Stimulated activated naive B cell treated with anti-CD40 and anti-IgM and Interleukin-4, amounts not matched to agents 10 μg/mL and 1 μg/mL and 100 μg/mL, for 72 hours (primary cell): ENCODE data around the gene USP34.

ENCODE experiments used
- ATAC-seq, 2 donors: fragments of 150-1000 bp; cut with Tn5 transposase; replicated peaks; 2 replicates each; pipeline ENCODE4 v1.10.0; 2021; ENCODE audit warnings: moderate library complexity in 1 of 2
- DNase-seq: peaks from one replicate; pipeline ENCODE4 v3.0.0; 2021
- H3K27ac Mint-ChIP-seq: one replicate; pipeline ENCODE4 v1.8.0; 2022; ENCODE audit warnings: mild to moderate bottlenecking, mixed read lengths
- H3K27me3 Mint-ChIP-seq, 2 donors: one replicate each; pipeline ENCODE4 v1.8.0; 2022; ENCODE audit warnings: mixed read lengths in 2 of 2
- H3K36me3 Mint-ChIP-seq, 2 donors: one replicate each; pipeline ENCODE4 v1.8.0; 2022; ENCODE audit warnings: mixed read lengths in 2 of 2, mild to moderate bottlenecking in 1 of 2
- H3K4me1 Mint-ChIP-seq, 2 donors: one replicate each; pipeline ENCODE4 v1.8.0; 2022; ENCODE audit warnings: mixed read lengths in 2 of 2, mild to moderate bottlenecking in 1 of 2
- H3K4me3 Mint-ChIP-seq, 2 donors: one replicate each; pipeline ENCODE4 v1.8.0; 2022; ENCODE audit warnings: mild to moderate bottlenecking in 2 of 2, mixed read lengths in 2 of 2, moderate library complexity in 1 of 2
- H3K9me3 Mint-ChIP-seq, 2 donors: one replicate each; pipeline ENCODE4 v1.8.0; 2022; ENCODE audit warnings: mixed read lengths in 2 of 2, mild to moderate bottlenecking in 1 of 2

USP34 gene

GRCh38 chr2:61272421-61273070 lies 198.3 kb downstream of the USP34 start:
- H3K9me3 Mint-ChIP-seq = no peaks in the 10 kb centered on the region
- H3K27ac Mint-ChIP-seq = no peak overlapping the region
- H3K4me1 Mint-ChIP-seq = no peaks in the 10 kb centered on the region
- peaks cover 18 to 29% of the 10 kb centered on the region in 2 donors for H3K36me3 Mint-ChIP-seq
- DNase-seq = no peak
- ATAC-seq = no peak
- no peaks in the 10 kb centered on the region for H3K27me3 Mint-ChIP-seq
- H3K4me3 Mint-ChIP-seq = no peak overlapping the region

GRCh38 chr2:61268249-61268648 lies 202.6 kb downstream of the USP34 start:
- ATAC-seq (no peak), DNase-seq (no peak)
- no peak overlapping the region for H3K27ac Mint-ChIP-seq
- no peak overlapping the region for H3K4me3 Mint-ChIP-seq
- no peaks in the 10 kb centered on the region for H3K27me3 Mint-ChIP-seq
- no peaks in the 10 kb centered on the region for H3K4me1 Mint-ChIP-seq
- no peaks in the 10 kb centered on the region for H3K9me3 Mint-ChIP-seq
- H3K36me3 Mint-ChIP-seq = peaks cover 22 to 31% of the 10 kb centered on the region in 2 donors

- ATAC-seq = no peak
- Mint-ChIP-seq H3K27me3 (no peaks in the 10 kb centered on the region), H3K4me1 (no peaks in the 10 kb centered on the region), H3K36me3 (peaks cover 22 to 30% of the 10 kb centered on the region in 2 donors), H3K9me3 (no peaks in the 10 kb centered on the region), H3K4me3 (no peak overlapping the region), H3K27ac (no peak overlapping the region)
- DNase-seq = no peak
Observed at GRCh38 chr2:61266632-61267505, 204.0 kb downstream of the USP34 start.

- DNase-seq = no peak
Observed at GRCh38 chr2:61263830-61264229, 207.1 kb downstream of the USP34 start.

GRCh38 chr2:61262699-61263098 lies 208.2 kb downstream of the USP34 start:
- Mint-ChIP-seq H3K4me3 (no peak overlapping the region), H3K27me3 (no peaks in the 10 kb centered on the region), H3K36me3 (peaks cover 22 to 36% of the 10 kb centered on the region in 2 donors), H3K9me3 (no peaks in the 10 kb centered on the region), H3K4me1 (no peaks in the 10 kb centered on the region), H3K27ac (no peak overlapping the region)
- DNase-seq (no peak), ATAC-seq (no peak)

More at GRCh38 chr2:61263830-61264229, 207.1 kb downstream of the USP34 start:
- no peaks in the 10 kb centered on the region for H3K9me3 Mint-ChIP-seq
- peaks cover 19 to 31% of the 10 kb centered on the region in 2 donors for H3K36me3 Mint-ChIP-seq
- no peak overlapping the region for H3K27ac Mint-ChIP-seq
- no peak overlapping the region for H3K4me3 Mint-ChIP-seq
- H3K4me1 Mint-ChIP-seq = no peaks in the 10 kb centered on the region
- no peak for ATAC-seq
- H3K27me3 Mint-ChIP-seq = no peaks in the 10 kb centered on the region

GRCh38 chr2:61257446-61257845 lies 213.4 kb downstream of the USP34 start:
- no peak for ATAC-seq
- no peak overlapping the region for H3K27ac Mint-ChIP-seq
- DNase-seq = no peak
- no peaks in the 10 kb centered on the region for H3K4me1 Mint-ChIP-seq
- no peaks in the 10 kb centered on the region for H3K27me3 Mint-ChIP-seq
- H3K4me3 Mint-ChIP-seq = no peak overlapping the region
- H3K9me3 Mint-ChIP-seq = no peaks in the 10 kb centered on the region
- H3K36me3 Mint-ChIP-seq = peaks cover 31 to 46% of the 10 kb centered on the region in 2 donors

- Mint-ChIP-seq H3K36me3 (peaks cover 33 to 46% of the 10 kb centered on the region in 2 donors), H3K4me3 (no peak overlapping the region), H3K4me1 (no peaks in the 10 kb centered on the region), H3K27ac (no peak overlapping the region), H3K9me3 (no peaks in the 10 kb centered on the region), H3K27me3 (no peaks in the 10 kb centered on the region)
- no peak for ATAC-seq
- DNase-seq = no peak
Observed at GRCh38 chr2:61255580-61256437, 215.1 kb downstream of the USP34 start.

GRCh38 chr2:61254536-61254935 lies 216.4 kb downstream of the USP34 start:
- DNase-seq = no peak
- no peak for ATAC-seq
- no peaks in the 10 kb centered on the region for H3K4me1 Mint-ChIP-seq
- no peaks in the 10 kb centered on the region for H3K9me3 Mint-ChIP-seq
- H3K27ac Mint-ChIP-seq = no peak overlapping the region
- no peak overlapping the region for H3K4me3 Mint-ChIP-seq
- H3K36me3 Mint-ChIP-seq = peaks cover 39 to 55% of the 10 kb centered on the region in 2 donors
- H3K27me3 Mint-ChIP-seq = no peaks in the 10 kb centered on the region

GRCh38 chr2:61253136-61253535 lies 217.8 kb downstream of the USP34 start:
- Mint-ChIP-seq H3K4me3 (no peak overlapping the region), H3K27ac (no peak overlapping the region), H3K27me3 (no peaks in the 10 kb centered on the region), H3K36me3 (peaks cover 38 to 49% of the 10 kb centered on the region in 2 donors), H3K4me1 (no peaks in the 10 kb centered on the region), H3K9me3 (no peaks in the 10 kb centered on the region)
- ATAC-seq = no peak
- DNase-seq = no peak

GRCh38 chr2:61252031-61252430 lies 218.9 kb downstream of the USP34 start:
- H3K27me3 Mint-ChIP-seq = no peaks in the 10 kb centered on the region
- H3K27ac Mint-ChIP-seq = no peak overlapping the region
- H3K36me3 Mint-ChIP-seq = peaks cover 37 to 51% of the 10 kb centered on the region in 2 donors
- H3K4me3 Mint-ChIP-seq = no peak overlapping the region
- no peak for DNase-seq
- no peaks in the 10 kb centered on the region for H3K9me3 Mint-ChIP-seq
- ATAC-seq = no peak
- no peaks in the 10 kb centered on the region for H3K4me1 Mint-ChIP-seq

- ATAC-seq (no peak), DNase-seq (no peak)
- Mint-ChIP-seq H3K36me3 (peaks cover 36 to 53% of the 10 kb centered on the region in 2 donors), H3K4me3 (no peak overlapping the region), H3K4me1 (no peaks in the 10 kb centered on the region), H3K27me3 (no peaks in the 10 kb centered on the region), H3K9me3 (no peaks in the 10 kb centered on the region), H3K27ac (no peak overlapping the region)
Observed at GRCh38 chr2:61249521-61250071, 221.3 kb downstream of the USP34 start.

GRCh38 chr2:61247204-61247812 lies 223.6 kb downstream of the USP34 start:
- Mint-ChIP-seq H3K9me3 (no peaks in the 10 kb centered on the region), H3K36me3 (peaks cover 28 to 54% of the 10 kb centered on the region in 2 donors), H3K4me1 (no peaks in the 10 kb centered on the region), H3K27ac (no peak overlapping the region), H3K27me3 (no peaks in the 10 kb centered on the region), H3K4me3 (no peak overlapping the region)
- ATAC-seq (no peak), DNase-seq (no peak)

- Mint-ChIP-seq H3K27ac (no peak overlapping the region), H3K27me3 (no peaks in the 10 kb centered on the region), H3K4me3 (no peak overlapping the region), H3K4me1 (no peaks in the 10 kb centered on the region), H3K36me3 (peaks cover 30 to 53% of the 10 kb centered on the region in 2 donors), H3K9me3 (no peaks in the 10 kb centered on the region)
- DNase-seq (no peak), ATAC-seq (no peak)
Observed at GRCh38 chr2:61244694-61245093, 226.2 kb downstream of the USP34 start.

GRCh38 chr2:61241266-61241665 lies 229.6 kb downstream of the USP34 start:
- Mint-ChIP-seq H3K4me1 (peaks cover 7 to 15% of the 10 kb centered on the region in 2 donors), H3K36me3 (peaks cover 29 to 50% of the 10 kb centered on the region in 2 donors), H3K27ac (no peak overlapping the region), H3K9me3 (no peaks in the 10 kb centered on the region), H3K27me3 (no peaks in the 10 kb centered on the region), H3K4me3 (no peak overlapping the region)
- no peak for DNase-seq
- ATAC-seq = no peak
